ENCODE measurements around the gene WNT3.

WNT3 gene

DNA sequence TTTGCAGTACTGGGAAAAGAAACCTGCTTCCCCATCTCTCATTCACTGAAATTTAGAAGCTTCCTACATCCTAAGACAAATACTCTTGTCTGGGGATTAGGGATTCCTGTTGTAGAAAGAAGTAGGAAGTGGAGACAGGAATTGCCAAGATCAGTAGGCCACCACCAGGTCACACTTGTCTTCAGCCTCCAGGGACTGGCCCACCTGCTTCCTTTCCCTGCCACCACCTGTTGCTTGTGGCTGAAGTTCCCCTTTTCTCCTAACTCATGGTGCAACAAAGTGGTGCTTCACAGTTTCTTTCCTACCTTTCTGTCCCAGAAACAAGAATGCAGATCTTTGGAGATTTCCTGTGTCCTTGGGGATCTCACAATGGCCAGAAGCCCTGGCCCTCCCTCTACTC lies 82.4 kb downstream of the WNT3 start:
- TF ChIP-seq, protein P1, sequence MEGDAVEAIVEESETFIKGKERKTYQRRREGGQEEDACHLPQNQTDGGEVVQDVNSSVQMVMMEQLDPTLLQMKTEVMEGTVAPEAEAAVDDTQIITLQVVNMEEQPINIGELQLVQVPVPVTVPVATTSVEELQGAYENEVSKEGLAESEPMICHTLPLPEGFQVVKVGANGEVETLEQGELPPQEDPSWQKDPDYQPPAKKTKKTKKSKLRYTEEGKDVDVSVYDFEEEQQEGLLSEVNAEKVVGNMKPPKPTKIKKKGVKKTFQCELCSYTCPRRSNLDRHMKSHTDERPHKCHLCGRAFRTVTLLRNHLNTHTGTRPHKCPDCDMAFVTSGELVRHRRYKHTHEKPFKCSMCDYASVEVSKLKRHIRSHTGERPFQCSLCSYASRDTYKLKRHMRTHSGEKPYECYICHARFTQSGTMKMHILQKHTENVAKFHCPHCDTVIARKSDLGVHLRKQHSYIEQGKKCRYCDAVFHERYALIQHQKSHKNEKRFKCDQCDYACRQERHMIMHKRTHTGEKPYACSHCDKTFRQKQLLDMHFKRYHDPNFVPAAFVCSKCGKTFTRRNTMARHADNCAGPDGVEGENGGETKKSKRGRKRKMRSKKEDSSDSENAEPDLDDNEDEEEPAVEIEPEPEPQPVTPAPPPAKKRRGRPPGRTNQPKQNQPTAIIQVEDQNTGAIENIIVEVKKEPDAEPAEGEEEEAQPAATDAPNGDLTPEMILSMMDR (IDR thresholded peaks at IDR 0.05; ENCODE audit: low read depth, low read length) = no peak

DNA sequence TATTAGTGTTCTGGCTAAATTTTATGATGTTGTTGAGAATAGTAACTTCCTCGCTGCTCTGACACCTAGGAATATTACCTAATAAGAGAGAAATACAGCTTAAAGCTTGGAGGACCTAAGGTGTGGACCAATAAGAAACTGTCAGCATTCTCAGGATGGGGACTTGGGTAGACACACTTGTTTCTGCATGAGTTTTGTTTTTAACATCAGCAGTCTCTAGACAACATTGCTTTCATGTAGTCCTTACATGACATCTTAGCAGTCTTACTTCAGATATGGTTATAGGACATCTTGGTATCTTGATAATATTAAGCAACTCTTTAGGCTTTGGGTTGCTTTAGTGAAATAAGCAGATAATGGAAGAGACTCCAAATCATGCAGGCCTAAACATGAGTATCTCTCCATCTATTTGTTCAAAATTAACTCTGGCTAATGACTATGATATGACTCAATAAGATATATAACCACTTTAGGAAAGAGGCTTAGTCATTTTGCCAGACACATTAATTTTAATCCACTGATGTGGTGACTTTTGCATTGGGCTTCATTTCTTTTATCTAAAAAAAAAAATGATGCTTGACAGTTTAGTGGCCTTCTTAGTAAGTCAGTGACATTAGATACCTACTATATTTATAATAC lies 84.5 kb downstream of the WNT3 start:
- no peak for DNase-seq (ENCODE audit: extremely low read depth, low read depth)

More for the DNA sequence above, 82.4 kb downstream of the WNT3 start:
- DNase-seq (ENCODE audit: extremely low read depth, low read depth) = no peak

DNA sequence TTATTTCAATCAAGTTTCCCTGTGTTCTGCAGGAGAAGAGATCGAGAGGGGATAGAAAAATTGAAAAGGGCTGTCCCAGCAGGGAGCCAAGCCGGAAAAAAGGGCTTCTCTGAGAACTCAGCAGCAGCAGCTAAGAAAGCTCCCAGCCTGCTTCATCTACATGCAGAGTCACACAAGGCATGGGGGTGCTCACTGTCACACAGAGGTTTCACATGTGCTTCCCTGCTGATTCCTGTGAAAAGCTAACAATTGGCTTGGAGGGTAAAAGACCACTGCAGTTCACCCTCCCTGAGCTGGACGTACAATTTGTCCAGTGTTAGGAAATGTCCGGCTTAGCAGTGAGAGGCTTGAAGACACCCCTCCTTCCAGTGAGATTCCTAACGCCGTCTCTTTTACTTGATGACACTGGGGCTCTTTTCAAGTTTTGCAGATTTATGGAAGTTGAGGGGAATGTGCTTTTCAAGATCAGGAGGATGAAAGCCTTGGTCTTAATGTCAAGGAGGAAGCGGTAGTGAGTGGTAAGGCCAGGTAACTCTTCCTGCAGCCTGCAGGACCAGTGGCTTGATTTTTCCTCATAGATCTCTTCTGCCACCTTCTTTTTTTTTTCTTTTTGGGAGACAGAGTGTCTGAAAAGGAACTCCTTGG lies 85.6 kb downstream of the WNT3 start:
- TF ChIP-seq, protein P1 (IDR thresholded peaks at IDR 0.05; ENCODE audit: low read depth, low read length) = no peak
- DNase-seq (ENCODE audit: extremely low read depth, low read depth) = no peak

More for the DNA sequence above, 84.5 kb downstream of the WNT3 start:
- TF ChIP-seq, protein P1 (IDR thresholded peaks at IDR 0.05; ENCODE audit: low read depth, low read length) = no peak

DNA sequence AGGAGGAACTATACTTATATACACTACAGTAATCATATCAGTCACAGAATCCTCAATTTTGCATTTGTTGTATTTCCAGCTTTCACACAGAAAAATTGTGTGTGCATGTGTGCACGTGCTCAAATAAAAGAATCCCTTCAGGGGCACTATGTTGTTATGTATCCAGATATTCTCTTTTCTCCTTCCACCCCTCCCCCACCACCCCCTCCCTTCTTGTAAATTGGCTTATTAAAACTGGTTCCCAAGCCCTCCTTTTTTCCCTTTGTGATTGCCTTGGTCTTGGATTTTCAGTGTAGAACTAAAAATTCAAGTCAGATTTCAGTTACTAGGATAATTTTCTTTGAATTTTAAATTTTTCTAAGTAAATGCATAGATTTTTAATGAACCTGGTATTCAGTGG lies 86.3 kb downstream of the WNT3 start:
- TF ChIP-seq, protein P1 (IDR thresholded peaks at IDR 0.05; ENCODE audit: low read depth, low read length) = no peak
- no peak for DNase-seq (ENCODE audit: extremely low read depth, low read depth)

DNA sequence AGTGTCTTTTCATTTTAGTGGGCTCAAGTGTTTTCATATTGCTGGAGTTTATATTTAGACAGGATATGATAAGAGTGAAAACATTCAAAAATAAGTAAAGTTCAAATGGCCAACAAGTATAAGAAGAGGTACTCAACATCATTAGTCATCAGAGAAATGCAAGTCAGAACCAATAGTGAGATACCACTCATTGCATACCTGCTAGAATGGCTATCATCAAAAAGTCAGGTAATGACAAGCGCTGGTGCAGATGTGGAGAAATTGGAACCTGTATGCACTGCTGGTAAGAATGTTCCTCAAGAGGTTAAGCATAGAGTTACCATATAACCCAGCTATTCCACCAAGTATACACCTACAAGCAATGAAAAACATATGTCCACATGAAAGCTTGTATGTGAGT lies 87.8 kb downstream of the WNT3 start:
- no peak for DNase-seq (ENCODE audit: extremely low read depth, low read depth)
- TF ChIP-seq, protein P1 (IDR thresholded peaks at IDR 0.05; ENCODE audit: low read depth, low read length) = no peak

DNA sequence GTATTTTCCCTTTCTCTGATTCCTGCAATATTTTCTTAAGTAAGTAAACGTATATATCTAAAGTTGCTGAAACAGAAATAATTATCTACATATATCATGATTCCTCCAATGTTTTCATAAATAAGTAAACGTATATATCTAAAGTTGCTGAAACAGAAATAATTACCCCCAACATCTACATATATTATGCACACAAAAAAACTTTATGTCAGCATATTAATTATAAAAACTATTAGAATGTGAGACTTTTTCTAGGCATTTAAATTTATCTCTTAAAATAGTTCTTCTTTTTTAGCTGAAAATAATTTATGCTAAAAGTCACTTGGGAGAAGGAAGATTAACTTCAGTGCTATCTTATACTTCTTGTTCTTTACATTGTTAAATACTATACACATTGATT lies 88.5 kb downstream of the WNT3 start:
- TF ChIP-seq, protein P1 (IDR thresholded peaks at IDR 0.05; ENCODE audit: low read depth, low read length) = no peak
- no peak for DNase-seq (ENCODE audit: extremely low read depth, low read depth)

DNA sequence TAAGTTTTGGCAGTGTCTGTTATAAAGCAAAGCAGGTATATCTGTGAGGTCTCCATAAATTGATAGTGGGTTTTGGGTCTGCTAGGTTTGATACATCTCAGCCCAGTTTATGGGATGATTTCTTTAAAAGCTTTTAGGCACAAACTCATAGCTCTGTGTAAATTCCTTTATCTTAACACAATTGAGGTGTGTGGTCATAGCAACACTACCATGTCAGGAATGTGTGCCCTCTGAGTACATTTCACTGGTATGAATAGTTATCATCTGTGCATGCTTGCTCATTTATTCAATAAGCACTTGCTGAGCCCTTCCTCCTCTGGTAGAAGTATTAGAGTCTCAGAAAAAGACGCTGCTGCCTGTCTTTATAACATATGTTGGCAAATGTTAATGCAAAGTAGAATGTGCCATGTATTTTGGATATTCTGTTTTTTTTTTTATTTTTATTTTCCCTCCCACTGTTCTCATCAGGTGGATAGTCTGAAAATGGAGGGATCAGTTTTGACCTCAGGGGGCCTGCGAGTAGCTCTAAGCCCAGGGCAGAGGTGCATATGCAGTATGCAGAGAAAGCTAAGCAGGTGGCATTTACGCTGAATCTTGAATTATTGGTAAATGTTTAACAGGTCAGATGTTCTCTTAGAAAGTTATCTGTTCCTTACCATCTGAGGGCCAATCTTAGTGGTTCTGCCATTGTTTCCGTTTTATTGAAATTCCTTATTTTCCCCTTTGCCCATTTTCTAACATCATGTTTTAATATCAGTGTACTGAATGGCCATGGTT lies 90.7 kb downstream of the WNT3 start:
- peak; percentile 19 for DNase-seq (ENCODE audit: extremely low read depth, low read depth)
- TF ChIP-seq, protein P1 (IDR thresholded peaks at IDR 0.05; ENCODE audit: low read depth, low read length) = no peak
